NCI-H748 treated with DMSO at 0.1 percent for 48 hours (cell line): ENCODE data around the gene KCNMB1.

ENCODE experiments used
- DNase-seq: peaks from one replicate; lab custom pipeline; 2025; lab: John Stamatoyannopoulos, UW

The KCNMB1 gene

DNA sequence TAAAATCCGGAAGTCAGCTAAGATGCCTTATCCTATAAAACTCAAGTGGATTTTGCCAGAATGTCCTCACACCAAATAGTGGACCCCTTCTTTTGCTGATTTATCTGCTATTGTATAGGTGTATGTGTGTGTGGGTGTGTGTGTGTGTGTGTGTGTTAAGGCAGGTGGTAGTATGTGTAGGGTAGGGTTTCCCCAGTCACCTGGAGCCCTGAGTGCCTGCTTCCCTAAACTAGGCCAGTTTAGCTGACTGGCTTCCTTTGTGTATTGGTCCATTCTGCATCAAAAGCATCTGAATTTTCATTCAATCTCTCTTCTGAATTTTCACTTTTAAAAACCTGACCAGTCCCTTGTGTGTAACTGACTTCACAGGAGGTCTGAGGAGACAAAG is 49.4 kb downstream of the KCNMB1 start:
- DNase-seq: no peak

DNA sequence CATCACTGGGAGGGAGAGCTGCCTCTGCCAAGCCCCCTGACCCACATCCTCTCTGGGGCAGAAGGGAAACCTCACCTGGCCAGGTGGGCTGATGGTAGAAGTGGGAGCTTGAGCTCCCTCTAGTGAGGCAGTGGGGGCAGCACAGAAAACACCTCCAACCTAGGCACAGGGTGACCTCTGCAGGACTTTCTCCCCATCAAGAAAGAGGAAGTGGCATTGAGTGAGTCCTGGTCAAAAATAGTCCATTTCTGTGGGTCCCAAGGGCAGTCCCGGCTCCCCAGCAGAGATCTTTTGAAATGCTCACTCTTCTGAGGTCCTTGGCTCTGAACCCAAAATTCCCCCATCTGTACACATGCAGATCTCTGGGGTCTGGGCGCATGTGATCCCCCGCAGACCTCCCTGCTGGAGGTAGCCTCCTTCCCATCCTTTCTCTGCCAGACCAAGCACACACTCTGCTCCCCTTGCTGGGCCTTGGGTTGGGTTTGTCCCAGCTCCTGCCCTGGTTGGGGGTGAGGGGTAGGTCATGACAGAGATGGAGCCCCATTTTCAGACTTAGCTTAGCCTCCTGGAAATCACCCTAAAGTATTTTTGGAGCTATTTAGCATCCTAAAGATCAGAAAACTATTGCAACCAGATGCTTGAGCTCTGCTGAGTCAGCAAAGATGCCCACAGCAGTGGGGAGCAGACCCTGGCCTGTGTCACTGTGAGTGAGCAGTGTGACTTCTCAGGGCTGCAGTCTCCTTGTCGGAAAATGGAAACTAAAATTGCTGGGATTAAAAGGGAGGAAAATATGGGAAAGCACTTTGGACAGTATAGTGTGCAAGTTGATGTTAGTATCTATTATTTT is 50.0 kb downstream of the KCNMB1 start:
- no peak for DNase-seq

DNA sequence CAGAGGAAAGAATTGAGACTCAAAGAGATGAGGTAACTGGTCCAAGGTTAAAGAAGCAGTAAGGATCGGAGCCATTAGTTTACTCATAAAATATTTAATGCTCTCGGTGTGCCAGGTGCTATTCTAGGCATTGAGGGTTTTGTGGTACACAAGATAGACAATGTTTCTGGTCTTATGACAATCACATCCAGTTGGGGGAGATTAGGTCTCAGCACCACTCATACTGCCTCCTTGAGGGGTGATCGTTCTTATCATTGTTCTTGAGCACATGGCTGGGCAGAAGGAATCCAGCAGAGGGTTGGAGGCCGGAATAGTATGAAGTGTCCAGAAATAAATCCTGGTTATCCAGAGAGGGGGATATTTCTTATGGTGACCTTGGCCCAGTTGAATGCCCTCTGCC is 50.9 kb downstream of the KCNMB1 start:
- DNase-seq: no peak

DNA sequence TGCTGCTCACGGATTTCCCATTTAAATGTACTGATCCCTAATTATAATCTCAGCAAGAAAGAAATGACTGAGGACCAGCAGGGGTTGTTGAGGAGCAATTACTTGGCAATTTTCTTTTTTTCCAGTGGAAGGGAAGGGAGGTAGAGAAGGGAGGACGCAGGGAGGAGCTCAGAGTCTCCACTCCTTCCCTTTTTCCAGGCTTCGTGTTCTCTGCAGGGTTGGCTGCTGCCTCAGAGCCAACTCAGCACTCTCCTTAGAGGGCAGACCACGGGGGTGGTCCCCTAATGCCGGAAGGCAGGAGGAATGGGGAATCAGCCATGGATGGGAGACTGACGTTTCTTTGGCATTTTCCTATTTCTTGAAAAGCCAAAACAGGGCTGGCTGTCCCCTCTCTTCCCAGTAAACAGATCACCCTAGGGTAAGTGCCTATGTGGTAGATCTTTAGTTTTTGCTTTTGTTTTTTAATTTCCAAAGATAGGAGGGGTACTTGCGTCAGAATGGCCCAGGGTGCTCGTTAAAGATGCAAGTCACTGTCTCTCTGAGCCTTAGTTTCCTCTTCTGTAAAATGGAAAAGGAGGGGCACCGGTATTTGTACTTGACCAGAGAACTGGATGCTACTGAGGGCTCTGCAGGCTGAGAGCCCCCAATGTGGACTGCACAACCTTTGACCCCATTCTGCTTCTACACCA is 52.0 kb downstream of the KCNMB1 start:
- DNase-seq: no peak

DNA sequence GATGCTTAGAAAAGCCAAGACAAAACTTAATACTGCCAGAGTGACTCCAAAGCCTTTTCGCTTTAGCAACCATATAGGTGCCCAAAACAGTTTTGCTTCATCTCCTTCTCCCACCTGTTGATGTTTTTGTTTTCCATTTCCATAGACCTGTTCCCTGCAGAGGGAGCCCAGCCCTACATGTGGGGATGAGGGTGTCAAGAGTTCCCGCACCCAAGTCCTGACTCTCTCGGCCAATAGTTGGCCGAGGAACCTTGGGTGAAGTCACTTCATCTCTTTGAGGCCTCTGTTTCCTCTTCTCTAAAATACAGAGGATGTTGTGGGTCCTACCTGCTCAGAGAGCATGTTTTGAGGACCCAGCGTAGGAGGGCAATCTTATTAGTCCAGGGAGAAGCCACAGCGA is 53.1 kb downstream of the KCNMB1 start:
- DNase-seq: no peak

DNA sequence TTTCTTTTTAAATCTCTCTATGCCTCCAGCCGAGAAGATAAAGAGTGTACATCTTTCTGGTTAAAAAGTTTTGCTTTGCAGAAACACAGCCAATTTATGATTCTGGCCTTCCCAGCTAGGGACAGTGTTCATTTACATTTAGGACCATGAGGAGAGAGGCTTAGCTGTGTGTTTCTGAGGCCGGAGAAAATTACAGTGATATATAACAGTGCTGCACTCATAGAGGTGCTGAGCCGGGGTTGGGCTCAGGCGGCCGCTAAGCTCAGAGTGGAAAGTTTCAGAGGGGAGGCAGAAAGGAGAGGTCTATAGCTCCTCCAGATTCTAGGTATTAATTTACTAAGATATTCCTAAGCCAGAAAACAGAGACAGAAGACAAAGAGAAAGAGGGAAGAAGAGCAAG is 54.5 kb downstream of the KCNMB1 start:
- DNase-seq: no peak

DNA sequence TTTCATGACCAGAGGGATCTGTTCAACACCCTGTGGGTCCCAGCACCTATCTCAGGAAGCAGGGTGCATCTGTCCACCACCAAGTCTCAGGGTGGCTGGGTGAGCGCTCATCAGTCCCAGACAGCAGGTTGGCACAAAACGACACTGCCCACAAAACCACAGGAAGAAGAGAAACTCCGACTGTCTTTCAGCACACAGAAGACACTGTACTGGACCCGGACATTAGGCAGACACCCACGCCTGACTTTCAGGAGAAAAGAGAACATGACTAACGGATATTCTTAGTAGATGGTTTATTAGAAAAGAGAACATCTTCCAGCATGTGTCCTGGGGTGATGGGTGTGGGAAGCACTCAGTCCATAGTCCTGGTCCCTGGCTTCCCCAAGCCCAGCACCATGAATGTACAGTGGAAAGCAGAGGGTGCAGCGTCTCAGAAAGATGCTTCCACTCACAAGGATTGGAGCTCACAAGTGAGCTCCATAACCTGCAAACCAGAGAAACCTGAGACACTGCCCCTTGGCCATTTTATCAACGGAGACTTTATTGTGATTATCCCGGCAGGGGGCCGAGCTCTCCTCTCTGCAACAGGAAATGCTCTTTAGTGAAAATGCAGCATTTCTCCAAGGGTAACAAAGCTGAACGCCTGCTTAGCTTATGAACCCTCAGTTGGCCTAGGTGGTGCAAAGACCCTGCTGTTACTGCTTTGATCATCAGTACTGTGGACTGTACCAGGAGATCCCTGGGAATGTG is 55.8 kb downstream of the KCNMB1 start:
- peak; percentile 71 for DNase-seq

DNA sequence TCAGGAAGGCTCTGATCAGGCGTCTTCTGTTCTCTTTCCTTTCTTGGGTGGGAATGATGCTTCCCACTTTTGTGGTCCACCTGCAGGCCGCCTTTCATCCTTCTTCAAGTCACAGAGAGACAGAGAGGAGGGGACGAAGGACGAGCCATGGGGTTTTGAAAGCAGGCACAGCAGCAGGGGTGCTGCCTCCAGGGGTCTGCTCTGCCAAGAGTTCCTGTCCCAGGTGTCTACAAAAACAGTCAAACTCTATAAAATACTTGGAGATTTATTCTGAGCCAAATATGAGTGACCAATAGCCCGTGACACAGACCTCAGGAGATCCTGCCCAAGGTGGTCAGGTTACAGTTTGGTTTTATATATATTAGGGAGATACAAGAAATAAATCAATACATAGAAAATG is 57.1 kb downstream of the KCNMB1 start:
- DNase-seq: no peak

DNA sequence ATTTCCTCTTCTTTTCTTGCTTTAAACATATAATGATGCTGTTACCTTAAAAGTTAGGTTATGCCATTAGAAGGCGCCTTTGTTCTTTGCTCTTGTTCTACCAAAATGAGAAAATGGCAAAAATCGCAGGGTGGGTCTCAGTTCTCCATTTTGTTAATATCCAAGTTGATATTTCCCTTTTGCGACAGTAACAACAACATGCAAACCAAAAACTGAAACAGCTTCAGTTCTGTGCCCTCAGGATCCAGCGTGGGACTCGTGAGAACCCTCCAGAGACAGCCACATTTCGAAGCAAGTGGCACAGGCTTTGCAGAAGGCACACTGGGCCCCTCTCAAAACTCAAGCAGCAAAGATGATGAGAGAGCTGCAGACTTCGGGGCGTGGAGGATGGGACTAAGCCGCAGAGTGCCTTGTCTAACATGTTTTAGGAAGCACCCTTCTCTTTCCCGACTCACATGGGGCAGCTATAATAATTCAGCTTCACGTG is 58.6 kb downstream of the KCNMB1 start:
- DNase-seq: no peak

DNA sequence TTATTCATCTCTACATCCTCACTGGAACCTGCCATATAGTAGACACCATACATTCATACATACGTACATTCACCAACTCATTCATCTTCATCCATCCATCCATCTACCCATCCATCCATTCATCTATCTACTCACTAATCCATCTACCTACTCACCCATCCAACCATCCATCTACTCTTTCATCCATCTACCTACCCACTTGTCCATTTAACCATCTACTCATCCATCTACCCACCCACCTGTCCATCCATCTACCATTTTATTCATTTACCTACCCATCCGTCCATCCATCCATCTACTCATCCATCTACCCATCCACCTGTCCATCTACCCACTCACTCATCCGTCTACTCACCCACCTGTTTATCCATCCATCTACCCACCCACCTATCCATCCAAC is 59.6 kb downstream of the KCNMB1 start:
- no peak for DNase-seq

DNA sequence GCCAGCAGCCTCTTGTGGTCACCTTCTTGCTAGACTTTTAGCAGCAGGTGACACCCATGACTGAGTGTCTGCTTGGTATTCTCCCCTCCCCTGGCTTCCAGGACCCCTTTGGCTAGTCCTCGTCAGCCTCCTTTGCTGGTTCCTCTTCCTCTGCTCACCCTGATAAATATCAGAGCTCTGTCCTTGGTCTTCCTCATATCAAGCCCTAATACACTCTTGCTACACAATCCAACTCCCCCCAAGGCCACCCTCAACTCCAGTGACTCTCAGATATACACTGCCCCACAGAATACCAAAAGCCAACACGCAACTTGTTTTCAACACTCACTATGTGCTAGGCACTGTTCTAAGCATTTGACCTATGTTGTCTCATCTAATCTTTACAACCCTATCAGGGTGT is 61.3 kb downstream of the KCNMB1 start:
- no peak for DNase-seq

DNA sequence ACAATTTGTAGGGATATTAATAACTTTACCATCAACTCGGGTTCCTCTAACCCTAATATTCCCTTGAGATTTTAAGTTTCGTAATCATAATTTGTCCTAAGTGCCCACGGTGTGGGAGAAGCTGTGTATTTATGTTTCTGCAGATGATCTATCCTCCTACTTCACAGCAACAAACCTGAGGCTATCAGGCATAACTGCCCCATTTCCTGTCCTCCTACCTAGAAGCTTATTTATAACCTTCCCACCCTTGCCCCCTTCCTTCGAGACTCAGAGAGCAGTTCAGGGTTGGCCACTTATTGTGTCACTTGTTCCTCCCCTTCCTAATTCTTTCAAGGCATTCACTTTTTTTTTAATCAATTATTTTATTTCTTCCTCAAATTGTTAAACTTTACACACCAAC is 62.0 kb downstream of the KCNMB1 start:
- no peak for DNase-seq
